ENCODE results near the gene ME3.

GRCh38 chr11:86418106-86418505 is 254.3 kb downstream of the ME3 start:
- TF ChIP-seq CTCF (IDR thresholded peaks at IDR 0.05 in 2 of 3, conservative IDR thresholded peaks at IDR 0.05 in 1 of 3; ENCODE audit: borderline replicate concordance in 1 of 3, insufficient read depth in 1 of 3, low read depth in 2 of 3, low read length in 2 of 3) = no peak
- no peak for TF ChIP-seq POLR2A (IDR thresholded peaks at IDR 0.05; ENCODE audit: borderline replicate concordance, extremely low read depth, insufficient read depth, insufficient read length)
- no peak for TF ChIP-seq REST (IDR thresholded peaks at IDR 0.05; ENCODE audit: low read depth)
- TF ChIP-seq MAX (IDR thresholded peaks at IDR 0.05) = no peak
- no peak for TF ChIP-seq SIN3A (IDR thresholded peaks at IDR 0.05; ENCODE audit: low read depth)
- TF ChIP-seq FOSL1 (IDR thresholded peaks at IDR 0.05; ENCODE audit: low read depth) = no peak
- TF ChIP-seq CEBPB (IDR thresholded peaks at IDR 0.05; ENCODE audit: low read depth) = no peak
- no peak for TF ChIP-seq RAD21 (IDR thresholded peaks at IDR 0.05; ENCODE audit: low read depth)
- TF ChIP-seq SRF (IDR thresholded peaks at IDR 0.05; ENCODE audit: low read depth) = no peak
- no peak for TF ChIP-seq EZH2 (IDR thresholded peaks at IDR 0.05)

All from HCT116 (cell line).